ENCODE measurements around the gene SLC30A1. TPM values are rescaled to one million over a fixed set of nuclear protein-coding genes. Genes with fewer than 3 reads are reported as not detected.

The SLC30A1 gene
- total and polyA plus RNA-seq, 12 donors, result 1.4 to 26.5 (median 14.4) TPM

DNA sequence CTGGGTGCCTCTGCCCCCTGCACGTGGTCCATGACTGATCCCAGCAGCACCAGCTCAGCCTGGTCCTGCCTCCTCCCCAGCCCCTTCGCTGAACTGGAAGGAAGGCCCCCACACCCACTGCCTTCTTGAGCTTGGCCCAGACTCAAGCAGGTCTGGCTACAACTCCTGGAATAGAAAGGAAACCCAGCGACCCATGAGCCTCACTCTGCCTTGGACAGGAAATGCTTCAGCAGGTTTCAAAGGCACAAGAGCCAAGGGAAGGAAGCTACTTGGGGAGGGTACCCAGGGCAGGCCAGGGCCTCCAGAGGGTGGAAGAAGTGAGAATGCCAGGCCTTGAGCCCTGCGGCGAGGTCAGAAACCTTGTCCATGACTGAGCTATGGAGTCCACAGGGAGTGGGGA is 51.1 kb downstream of the SLC30A1 start:
- ATAC-seq, result peak; percentile 44 to 78 (median 64)
- TF ChIP-seq, protein P1, sequence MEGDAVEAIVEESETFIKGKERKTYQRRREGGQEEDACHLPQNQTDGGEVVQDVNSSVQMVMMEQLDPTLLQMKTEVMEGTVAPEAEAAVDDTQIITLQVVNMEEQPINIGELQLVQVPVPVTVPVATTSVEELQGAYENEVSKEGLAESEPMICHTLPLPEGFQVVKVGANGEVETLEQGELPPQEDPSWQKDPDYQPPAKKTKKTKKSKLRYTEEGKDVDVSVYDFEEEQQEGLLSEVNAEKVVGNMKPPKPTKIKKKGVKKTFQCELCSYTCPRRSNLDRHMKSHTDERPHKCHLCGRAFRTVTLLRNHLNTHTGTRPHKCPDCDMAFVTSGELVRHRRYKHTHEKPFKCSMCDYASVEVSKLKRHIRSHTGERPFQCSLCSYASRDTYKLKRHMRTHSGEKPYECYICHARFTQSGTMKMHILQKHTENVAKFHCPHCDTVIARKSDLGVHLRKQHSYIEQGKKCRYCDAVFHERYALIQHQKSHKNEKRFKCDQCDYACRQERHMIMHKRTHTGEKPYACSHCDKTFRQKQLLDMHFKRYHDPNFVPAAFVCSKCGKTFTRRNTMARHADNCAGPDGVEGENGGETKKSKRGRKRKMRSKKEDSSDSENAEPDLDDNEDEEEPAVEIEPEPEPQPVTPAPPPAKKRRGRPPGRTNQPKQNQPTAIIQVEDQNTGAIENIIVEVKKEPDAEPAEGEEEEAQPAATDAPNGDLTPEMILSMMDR (IDR thresholded peaks at IDR 0.05), result no peak
- Histone ChIP-seq H3K27ac (peak overlapping the region in 4 of 10 donors; percentile 11 to 52 (median 36)), H3K27me3 (no peaks in the 10 kb centered on the region), H3K4me3 (no peak overlapping the region), H3K9me3 (no peaks in the 10 kb centered on the region), H3K4me1 (peaks cover 0 to 56% (median 16%) of the 10 kb centered on the region in 9 donors), H3K36me3 (no peaks in the 10 kb centered on the region)
- 51 to 61% methylated on average over 5 of the region's 5 CpGs for WGBS, 2 donors
- peak in 1 of 2 donors; percentile 12 for DNase-seq
- intact Hi-C loops (cut with DNase I), result loop anchor here in 1 of 10 donors (10.0 kb wide), 1 partner anchor 47 kb away; the partner anchor contains the start of gene SLC30A1

GRCh38 chr1:211527006-211527405 is 52.0 kb downstream of the SLC30A1 start:
- no peaks in the 10 kb centered on the region for H3K27me3 ChIP-seq
- intact Hi-C loops (cut with DNase I), result loop anchor here in 1 of 10 donors (10.0 kb wide), 1 partner anchor 48 kb away; the partner anchor contains the start of gene SLC30A1
- H3K9me3 ChIP-seq, result no peaks in the 10 kb centered on the region
- ATAC-seq, result no peak
- WGBS, 2 donors, result 93 to 98% methylated on average over 3 of the region's 3 CpGs
- no peak overlapping the region for H3K4me3 ChIP-seq
- DNase-seq, result no peak
- peak overlapping the region in 1 of 10 donors; percentile 11 for H3K27ac ChIP-seq
- no peaks in the 10 kb centered on the region for H3K36me3 ChIP-seq
- peaks cover 0 to 52% (median 16%) of the 10 kb centered on the region in 9 donors for H3K4me1 ChIP-seq
- TF ChIP-seq, protein P1 (IDR thresholded peaks at IDR 0.05), result no peak

DNA sequence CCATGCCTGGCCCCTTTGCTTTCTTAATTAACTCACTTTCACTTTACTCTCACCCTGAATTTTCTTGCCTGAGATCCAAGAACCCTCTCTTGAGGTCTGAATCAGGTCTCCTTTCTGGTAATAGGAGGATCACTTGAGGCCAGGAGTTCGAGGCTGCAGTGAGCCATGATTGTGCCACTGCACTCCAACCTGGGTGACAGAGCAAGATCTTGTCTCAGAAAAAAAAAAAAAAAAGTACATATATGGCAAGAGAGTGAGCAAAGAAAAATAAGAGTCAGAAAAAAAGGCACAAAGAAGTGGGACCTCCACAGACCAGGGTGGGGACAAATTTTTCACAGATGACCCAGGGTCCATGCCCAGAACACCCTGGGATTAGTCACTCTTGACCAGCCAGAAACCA is 52.9 kb downstream of the SLC30A1 start:
- no peaks in the 10 kb centered on the region for H3K27me3 ChIP-seq
- no peaks in the 10 kb centered on the region for H3K36me3 ChIP-seq
- no peak overlapping the region for H3K4me3 ChIP-seq
- DNase-seq, result no peak
- H3K27ac ChIP-seq, result no peak overlapping the region
- WGBS, 2 donors, result 79 to 86% methylated on average over 1 of the region's 1 CpG
- H3K9me3 ChIP-seq, result no peaks in the 10 kb centered on the region
- intact Hi-C loops (cut with DNase I), result loop anchor here in 1 of 10 donors (10.0 kb wide), 1 partner anchor 49 kb away; the partner anchor contains the start of gene SLC30A1
- no peak for ATAC-seq
- TF ChIP-seq, protein P1 (IDR thresholded peaks at IDR 0.05), result no peak
- peaks cover 0 to 43% (median 16%) of the 10 kb centered on the region in 9 donors for H3K4me1 ChIP-seq

- WGBS, 2 donors, result 93 to 95% methylated on average over 9 of the region's 9 CpGs
- no peak for ATAC-seq
Measured at GRCh38 chr1:211525101-211525676, 53.8 kb downstream of the SLC30A1 start.

More at GRCh38 chr1:211525101-211525676, 53.8 kb downstream of the SLC30A1 start:
- H3K9me3 ChIP-seq, result no peaks in the 10 kb centered on the region
- H3K36me3 ChIP-seq, result no peaks in the 10 kb centered on the region
- peaks cover 0 to 36% (median 16%) of the 10 kb centered on the region in 9 donors for H3K4me1 ChIP-seq
- TF ChIP-seq, protein P1 (IDR thresholded peaks at IDR 0.05), result no peak
- intact Hi-C loops (cut with DNase I), result loop anchor here in 1 of 10 donors (10.0 kb wide), 1 partner anchor 50 kb away; the partner anchor contains the start of gene SLC30A1
- DNase-seq, result no peak
- no peak overlapping the region for H3K27ac ChIP-seq
- no peak overlapping the region for H3K4me3 ChIP-seq
- no peaks in the 10 kb centered on the region for H3K27me3 ChIP-seq
